ENCODE results near the gene BBS9.

BBS9 gene

DNA sequence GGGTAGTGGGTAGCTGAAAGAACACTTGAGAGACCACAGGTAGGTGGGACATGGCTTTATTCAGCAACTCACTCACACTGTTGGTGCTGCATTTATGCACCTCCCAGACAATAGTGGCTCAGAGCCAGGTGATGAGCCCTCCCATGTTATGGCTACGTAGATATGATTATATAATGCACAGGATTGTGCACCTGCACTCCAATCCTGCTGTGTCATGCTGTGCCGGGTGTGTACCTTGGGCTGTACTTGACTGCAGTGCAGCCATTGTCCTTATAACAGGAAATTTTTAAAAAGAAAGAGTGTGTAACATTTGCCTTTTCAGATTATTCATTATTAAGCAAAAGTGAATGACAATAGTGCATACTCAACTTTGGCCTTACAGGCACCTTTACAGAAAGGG, 409.8 kb downstream of the BBS9 start:
- DNase-seq (ENCODE audit: low read depth in 4 of 4, low spot score in 1 of 4): no peak

DNA sequence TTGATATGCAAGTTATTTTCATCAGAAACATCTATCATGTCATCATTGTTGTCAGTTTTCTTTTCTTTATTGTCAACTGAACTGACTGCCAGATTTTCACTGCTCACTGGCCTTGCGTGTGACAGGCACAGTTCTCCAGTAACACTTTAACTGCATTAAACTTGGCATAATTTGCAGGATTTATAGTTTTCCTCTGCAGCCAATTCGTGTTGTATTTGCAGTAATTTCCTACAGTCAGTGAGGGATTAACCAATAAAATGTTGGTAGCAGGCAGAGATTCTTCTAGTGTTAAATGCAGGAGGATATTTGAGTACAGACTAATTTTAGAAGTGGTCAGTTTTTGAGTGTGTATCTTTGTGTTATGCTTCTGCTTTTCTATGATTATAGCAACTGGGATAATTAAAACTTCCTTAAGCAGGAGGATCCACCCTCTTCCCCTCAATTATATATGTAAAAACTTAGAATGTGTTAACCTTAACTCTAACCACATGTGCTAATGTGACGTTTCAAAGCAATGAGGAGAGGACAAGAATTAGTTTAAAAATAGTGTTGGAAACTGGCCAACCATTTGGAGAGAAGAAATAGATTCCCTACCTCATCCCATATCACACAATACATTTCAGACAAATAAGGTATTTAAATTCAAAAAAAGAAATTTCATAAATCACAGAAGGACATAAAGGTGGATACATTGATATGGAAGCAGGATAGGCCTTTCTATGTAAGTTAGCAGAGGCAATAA, 410.5 kb downstream of the BBS9 start:
- no peak for DNase-seq (ENCODE audit: low read depth in 4 of 4, low spot score in 1 of 4)

DNA sequence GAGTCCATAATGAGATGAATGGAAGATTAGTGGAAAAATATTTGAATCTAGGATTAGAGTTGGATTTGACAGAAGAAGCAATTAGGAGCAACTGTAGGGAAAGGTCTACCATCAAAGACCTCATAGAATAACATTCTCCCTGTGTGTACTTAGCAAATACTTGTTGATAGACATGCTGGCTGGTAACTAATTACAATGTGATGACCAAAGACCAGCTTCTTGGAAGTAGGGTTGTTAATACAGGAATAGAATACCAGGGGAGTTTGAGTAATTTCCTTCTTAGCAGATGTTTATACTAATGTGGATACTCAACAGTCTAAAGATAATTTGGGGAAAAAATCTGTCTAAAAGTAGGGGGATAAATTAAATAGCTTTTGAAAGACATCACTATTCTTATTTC, 418.5 kb downstream of the BBS9 start:
- no peak for DNase-seq (ENCODE audit: low read depth in 4 of 4, low spot score in 1 of 4)

- DNase-seq (ENCODE audit: low read depth in 4 of 4, low spot score in 1 of 4): no peak
Measured at GRCh38 chr7:33550363-33550762, 421.0 kb downstream of the BBS9 start.

DNA sequence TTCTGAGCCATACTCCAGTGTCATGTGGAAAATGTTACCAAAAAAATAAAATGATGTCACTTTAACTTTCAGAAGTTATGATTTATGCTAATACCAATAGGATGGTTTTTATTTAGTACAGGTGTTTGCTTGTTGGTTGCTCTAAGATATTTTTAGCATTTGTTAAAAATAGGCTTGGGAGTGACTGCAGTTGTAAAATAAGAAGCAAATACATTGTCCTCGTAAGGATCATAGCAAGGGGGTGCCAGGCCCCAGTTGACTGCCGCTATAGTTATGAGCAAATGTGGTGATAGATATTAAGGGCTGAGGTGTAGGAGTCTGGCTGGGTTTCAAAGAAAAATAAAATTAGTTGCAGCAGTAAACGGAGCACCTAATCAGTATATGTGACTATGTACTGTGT, 421.6 kb downstream of the BBS9 start:
- DNase-seq (ENCODE audit: low read depth in 4 of 4, low spot score in 1 of 4): no peak

DNA sequence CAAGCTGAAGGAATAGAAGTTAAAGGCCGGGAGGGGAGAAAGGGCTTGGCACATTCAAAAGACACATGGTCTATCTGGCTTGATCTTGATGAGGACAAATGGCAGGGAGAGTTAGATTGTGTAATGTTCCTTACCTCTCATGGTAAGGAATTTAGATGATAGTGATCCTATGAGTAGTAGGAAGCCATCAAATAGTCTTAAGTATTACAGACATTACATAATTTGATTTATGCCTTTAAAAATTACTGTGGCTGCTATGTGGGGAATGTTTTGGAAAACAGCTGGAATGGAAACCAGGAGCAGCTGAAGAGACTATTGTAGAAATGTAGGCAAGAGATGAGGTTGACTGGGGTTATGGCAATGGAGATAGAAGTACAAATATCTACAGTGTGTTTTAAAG, 424.7 kb downstream of the BBS9 start:
- no peak for DNase-seq (ENCODE audit: low read depth in 4 of 4, low spot score in 1 of 4)

DNA sequence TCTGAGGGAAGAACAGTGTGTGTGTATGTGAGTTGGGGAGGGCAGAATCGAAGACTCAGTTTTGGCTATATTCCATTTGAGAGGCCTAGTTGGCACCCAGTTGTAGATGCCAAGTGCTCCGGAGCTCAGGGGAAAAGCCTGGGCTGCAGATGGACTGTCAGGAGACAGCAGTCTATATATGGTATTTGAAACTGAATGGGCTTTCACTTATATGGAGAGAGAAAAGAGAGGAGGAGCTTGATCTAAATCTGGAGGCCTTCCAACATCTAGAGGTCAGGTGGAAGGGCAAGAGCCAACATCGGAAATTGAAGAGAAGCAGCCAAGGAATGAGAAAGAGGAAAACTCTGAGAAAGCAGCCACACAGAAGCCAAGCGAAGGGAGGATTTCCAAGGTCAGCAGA, 425.2 kb downstream of the BBS9 start:
- DNase-seq (ENCODE audit: low read depth in 4 of 4, low spot score in 1 of 4): no peak

GRCh38 chr7:33556472-33556871, 427.1 kb downstream of the BBS9 start:
- no peak for DNase-seq (ENCODE audit: low read depth in 4 of 4, low spot score in 1 of 4)

- DNase-seq (ENCODE audit: low read depth in 4 of 4, low spot score in 1 of 4): no peak
Measured at GRCh38 chr7:33558549-33559323, 429.4 kb downstream of the BBS9 start.

GRCh38 chr7:33559324-33559710, 430.0 kb downstream of the BBS9 start:
- no peak for DNase-seq (ENCODE audit: low read depth in 4 of 4, low spot score in 1 of 4)

DNA sequence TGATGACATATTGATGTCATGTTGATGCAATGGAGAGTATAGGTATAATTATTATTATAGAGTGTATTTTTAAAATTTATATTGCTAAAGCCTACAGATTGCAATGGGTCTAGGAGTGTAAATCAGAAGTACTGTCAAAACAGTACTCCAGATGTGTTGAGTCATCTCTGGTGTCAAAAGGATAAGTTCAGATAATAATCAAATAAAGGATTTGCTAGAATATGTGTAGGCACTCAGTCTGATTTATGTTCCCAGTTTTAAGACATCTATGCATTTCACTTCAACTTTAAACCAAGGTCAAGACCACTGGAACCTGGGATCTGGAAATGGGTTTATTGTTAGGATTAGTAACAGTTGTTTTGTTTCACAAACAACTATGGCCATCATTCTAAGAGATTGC, 433.6 kb downstream of the BBS9 start:
- DNase-seq (ENCODE audit: low read depth in 4 of 4, low spot score in 1 of 4): no peak

DNA sequence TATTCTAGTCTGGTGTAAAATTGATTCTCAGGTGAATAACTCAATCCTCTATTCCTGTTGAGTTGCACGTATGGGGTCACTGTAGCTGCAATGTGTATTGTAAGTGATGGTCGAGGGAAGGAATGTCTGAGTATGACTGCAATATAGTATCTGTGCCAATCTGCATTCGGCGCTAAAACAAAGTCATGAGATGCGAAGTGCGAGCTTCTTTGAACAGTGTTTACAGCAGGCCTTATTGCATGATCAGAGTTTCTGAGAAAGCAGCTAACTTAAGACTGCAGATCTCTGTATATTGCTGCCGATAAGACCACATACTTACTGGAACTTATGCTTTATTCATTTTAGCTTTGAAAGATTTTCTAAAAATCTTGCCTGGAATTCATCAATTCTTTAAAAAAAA, 434.3 kb downstream of the BBS9 start:
- DNase-seq (ENCODE audit: low read depth in 4 of 4, low spot score in 1 of 4): no peak

GRCh38 chr7:33578166-33578565, 448.8 kb downstream of the BBS9 start:
- DNase-seq (ENCODE audit: low read depth in 4 of 4, low spot score in 1 of 4): no peak

DNA sequence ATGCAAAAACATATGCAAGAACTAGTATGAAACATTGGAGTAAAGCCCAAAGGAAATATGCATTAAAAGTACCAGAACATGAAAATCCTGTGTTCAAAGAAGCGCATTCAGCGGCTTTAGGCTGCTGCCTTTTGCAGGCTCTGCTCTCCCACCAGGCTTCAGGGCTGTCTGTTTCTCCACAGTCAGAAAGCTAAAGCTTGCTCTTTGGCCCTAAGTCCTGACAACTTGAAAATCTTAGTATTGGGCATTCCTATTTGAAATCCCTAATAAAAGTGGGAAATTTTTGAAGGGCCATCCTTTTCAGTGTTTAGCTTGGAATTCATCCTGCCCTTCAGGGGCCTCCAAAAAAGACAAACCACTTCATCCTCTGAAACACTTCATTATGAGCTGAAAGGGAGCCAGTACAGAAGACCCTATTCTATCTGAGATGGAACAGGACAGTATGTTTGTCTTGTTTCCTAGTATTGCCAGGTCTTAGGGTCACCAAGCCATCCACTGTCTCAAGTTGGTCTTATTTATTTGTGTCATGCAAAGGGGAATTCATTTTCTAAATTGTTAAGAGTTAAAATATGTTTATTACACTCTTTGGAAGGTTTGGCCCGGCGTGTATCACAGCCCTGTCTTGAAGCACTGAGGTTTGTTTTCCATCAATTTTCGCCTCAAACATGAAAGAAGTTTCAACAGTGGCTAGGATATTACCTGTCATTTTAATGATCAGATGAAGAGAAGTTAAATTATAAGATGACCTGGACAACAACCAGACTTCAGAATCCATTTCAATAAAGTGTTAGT, 449.7 kb downstream of the BBS9 start:
- no peak for DNase-seq (ENCODE audit: low read depth in 4 of 4, low spot score in 1 of 4)

DNA sequence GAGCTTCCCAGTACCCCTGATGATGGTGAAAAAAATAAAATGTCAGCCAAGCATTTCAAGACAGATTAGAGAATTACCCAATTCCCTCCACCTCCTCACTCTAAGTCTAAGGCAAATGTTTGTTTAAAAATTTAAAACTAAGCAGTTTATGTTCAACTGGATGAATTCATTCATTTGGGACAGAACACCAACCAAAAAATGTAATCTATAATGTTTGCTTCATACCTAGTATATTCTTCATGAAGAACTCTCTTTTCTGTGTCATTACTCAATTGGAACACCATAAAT, 450.3 kb downstream of the BBS9 start:
- no peak for DNase-seq (ENCODE audit: low read depth in 4 of 4, low spot score in 1 of 4)

DNA sequence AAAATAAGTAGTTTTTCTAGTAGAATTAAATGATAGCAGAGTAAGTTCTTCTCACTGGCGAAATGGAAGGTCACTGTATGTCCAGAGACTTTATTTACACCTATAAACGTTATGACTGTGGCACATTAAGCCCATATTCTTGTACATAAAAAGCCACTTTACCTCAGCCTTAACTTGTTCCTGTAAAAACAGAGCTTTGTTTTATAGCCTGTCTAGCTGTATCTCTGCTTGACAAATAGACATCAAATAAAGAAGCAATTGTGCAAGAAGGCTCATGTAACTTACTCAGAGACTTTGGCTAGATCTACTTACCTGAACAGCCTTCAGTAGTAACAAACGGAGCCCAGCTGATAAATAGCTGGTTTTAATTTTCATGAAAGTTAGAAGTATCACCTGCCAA, 451.9 kb downstream of the BBS9 start:
- no peak for DNase-seq (ENCODE audit: low read depth in 4 of 4, low spot score in 1 of 4)

GRCh38 chr7:33582104-33582503, 452.7 kb downstream of the BBS9 start:
- DNase-seq (ENCODE audit: low read depth in 4 of 4, low spot score in 1 of 4): no peak

- no peak for DNase-seq (ENCODE audit: low read depth in 4 of 4, low spot score in 1 of 4)
Measured at GRCh38 chr7:33582533-33582932, 453.2 kb downstream of the BBS9 start.

DNA sequence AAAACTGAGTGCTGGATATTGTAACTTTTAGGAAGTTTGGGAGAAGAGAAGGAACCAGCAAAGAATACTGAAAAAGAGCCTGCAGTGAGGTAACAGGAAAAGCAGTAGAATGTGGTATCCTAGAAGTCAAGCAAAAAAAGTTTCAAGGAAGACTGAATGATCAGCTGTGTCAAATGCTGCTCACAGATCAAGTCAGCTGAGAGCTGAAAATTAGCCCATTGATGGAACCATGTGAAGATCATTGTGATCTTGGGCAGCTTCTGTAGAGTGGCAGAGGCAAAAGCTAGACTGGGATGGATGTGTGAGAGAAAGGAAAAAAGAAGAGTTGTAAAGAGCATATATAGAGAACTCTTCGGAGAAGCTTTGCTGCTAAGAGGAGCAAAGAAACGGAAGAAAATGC, 460.5 kb downstream of the BBS9 start:
- DNase-seq (ENCODE audit: low read depth in 4 of 4, low spot score in 1 of 4): no peak

GRCh38 chr7:33590916-33591315, 461.6 kb downstream of the BBS9 start:
- DNase-seq (ENCODE audit: low read depth in 4 of 4, low spot score in 1 of 4): no peak

- no peak for DNase-seq (ENCODE audit: low read depth in 4 of 4, low spot score in 1 of 4)
Measured at GRCh38 chr7:33591490-33591889, 462.1 kb downstream of the BBS9 start.

DNA sequence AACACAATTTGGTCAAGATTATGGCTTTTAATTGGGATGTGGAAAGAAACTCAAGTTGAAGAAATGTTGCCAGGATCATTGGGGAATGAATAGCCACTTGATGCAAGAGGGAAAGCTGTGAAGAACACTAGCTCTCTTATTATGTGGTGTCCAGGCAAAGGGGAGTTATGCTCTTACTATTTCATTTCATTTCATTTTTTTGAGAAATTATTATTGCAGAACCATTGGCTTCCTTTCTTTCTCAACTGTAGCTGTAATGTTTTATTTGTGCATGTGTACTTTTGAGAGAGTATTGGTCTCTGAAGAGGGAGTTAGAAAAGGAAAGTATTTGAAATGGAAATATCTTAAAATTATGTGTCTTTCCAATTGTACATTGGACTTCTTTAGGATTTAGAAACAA, 463.4 kb downstream of the BBS9 start:
- DNase-seq (ENCODE audit: low read depth in 4 of 4, low spot score in 1 of 4): no peak

Data from stimulated activated CD4-positive, alpha-beta T cell treated with anti-CD3 and anti-CD28 coated beads, Interleukin-1b, Interleukin-23, amount 100 ng/mL, for 24 hours (primary cell).